Measurements from ENCODE around the gene HAND1. TPM values are rescaled to one million over a fixed set of nuclear protein-coding genes. Genes with fewer than 3 reads are reported as not detected.

Gene HAND1
- total RNA-seq, 1 experiment from 2014 or later: not detected

DNA sequence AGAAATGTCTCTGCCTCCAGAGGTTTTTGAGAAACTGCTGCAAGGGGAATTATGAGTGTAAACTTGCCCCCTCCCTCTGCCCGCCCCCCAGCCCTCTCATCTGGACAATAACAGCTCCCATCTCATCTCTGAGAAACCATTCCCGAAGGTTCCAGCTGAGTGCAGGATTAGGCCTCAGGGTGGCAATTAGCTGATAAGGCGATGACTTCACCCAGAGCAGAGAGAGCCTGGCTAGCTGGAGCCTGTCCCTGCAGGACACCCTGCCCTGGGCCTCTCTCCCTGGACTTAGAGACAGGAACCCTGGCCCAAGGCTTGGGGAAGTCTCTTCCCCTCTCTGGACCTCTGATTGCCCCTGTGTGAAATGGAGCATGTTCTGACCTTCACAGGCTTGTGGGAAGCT, 45.7 kb upstream of the HAND1 start:
- intact Hi-C loops (cut with micrococcal nuclease): no loop called here
- no peak for DNase-seq (ENCODE audit: unreplicated experiment)
- Mint-ChIP-seq H3K27ac (ENCODE audit: low read depth, unreplicated experiment) (peak overlapping the region; percentile 5), H3K9me3 (ENCODE audit: unreplicated experiment) (no peaks in the 10 kb centered on the region), H3K4me3 (ENCODE audit: unreplicated experiment) (no peak overlapping the region), H3K27me3 (ENCODE audit: insufficient read depth, unreplicated experiment) (peaks cover 39% of the 10 kb centered on the region), H3K36me3 (ENCODE audit: insufficient read depth, unreplicated experiment) (no peaks in the 10 kb centered on the region), H3K4me1 (ENCODE audit: insufficient read depth, unreplicated experiment) (peaks cover 19% of the 10 kb centered on the region)
- TF ChIP-seq, protein P1, sequence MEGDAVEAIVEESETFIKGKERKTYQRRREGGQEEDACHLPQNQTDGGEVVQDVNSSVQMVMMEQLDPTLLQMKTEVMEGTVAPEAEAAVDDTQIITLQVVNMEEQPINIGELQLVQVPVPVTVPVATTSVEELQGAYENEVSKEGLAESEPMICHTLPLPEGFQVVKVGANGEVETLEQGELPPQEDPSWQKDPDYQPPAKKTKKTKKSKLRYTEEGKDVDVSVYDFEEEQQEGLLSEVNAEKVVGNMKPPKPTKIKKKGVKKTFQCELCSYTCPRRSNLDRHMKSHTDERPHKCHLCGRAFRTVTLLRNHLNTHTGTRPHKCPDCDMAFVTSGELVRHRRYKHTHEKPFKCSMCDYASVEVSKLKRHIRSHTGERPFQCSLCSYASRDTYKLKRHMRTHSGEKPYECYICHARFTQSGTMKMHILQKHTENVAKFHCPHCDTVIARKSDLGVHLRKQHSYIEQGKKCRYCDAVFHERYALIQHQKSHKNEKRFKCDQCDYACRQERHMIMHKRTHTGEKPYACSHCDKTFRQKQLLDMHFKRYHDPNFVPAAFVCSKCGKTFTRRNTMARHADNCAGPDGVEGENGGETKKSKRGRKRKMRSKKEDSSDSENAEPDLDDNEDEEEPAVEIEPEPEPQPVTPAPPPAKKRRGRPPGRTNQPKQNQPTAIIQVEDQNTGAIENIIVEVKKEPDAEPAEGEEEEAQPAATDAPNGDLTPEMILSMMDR (IDR thresholded peaks at IDR 0.05; ENCODE audit: unreplicated experiment): no peak
- BruUV-seq (replicated peaks): no TSS peak
- POLR2A ChIA-PET: interaction anchor here (0.6 kb wide), 2 partner anchors 17 to 19 kb away, joined by 3 read pairs; no protein-coding TSS in a partner anchor
- CTCF ChIA-PET: interaction anchor here (0.6 to 12.7 kb wide), 20 partner anchors 9 to 548 kb away, joined by 3 to 275 read pairs (median 5); no protein-coding TSS in a partner anchor

DNA sequence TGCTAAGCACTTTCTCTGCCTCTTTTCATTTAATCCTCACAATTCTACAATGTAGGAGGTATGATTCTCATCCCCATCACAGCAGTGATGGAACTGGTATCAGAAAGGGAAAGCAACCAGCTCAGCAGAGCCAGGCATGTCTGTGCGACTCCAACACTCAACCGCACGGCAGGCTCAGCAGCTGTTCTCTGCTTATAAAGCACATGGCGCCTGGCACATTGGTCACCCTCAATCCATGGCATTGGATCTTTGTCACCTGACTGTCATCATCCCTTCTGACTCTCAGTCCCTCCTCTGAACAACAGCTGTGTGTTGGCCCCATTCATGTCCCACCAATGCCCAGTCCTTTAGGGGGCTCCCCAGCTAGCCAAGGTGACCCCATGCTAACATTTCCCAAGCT, 45.1 kb upstream of the HAND1 start:
- BruUV-seq (replicated peaks): no TSS peak
- Mint-ChIP-seq H3K4me3 (ENCODE audit: unreplicated experiment) (no peak overlapping the region), H3K27ac (ENCODE audit: low read depth, unreplicated experiment) (peak overlapping the region; percentile 5), H3K4me1 (ENCODE audit: insufficient read depth, unreplicated experiment) (peaks cover 19% of the 10 kb centered on the region), H3K36me3 (ENCODE audit: insufficient read depth, unreplicated experiment) (no peaks in the 10 kb centered on the region), H3K27me3 (ENCODE audit: insufficient read depth, unreplicated experiment) (peaks cover 36% of the 10 kb centered on the region), H3K9me3 (ENCODE audit: unreplicated experiment) (no peaks in the 10 kb centered on the region)
- CTCF ChIA-PET: interaction anchor here (0.7 to 12.7 kb wide), 13 partner anchors 9 to 548 kb away, joined by 3 to 275 read pairs (median 7); no protein-coding TSS in a partner anchor
- no peak for DNase-seq (ENCODE audit: unreplicated experiment)
- TF ChIP-seq, protein P1 (IDR thresholded peaks at IDR 0.05; ENCODE audit: unreplicated experiment): no peak
- POLR2A ChIA-PET: interaction anchor here (0.5 to 0.6 kb wide), 3 partner anchors 18 to 21 kb away, joined by 3 read pairs; no protein-coding TSS in a partner anchor
- intact Hi-C loops (cut with micrococcal nuclease): no loop called here

DNA sequence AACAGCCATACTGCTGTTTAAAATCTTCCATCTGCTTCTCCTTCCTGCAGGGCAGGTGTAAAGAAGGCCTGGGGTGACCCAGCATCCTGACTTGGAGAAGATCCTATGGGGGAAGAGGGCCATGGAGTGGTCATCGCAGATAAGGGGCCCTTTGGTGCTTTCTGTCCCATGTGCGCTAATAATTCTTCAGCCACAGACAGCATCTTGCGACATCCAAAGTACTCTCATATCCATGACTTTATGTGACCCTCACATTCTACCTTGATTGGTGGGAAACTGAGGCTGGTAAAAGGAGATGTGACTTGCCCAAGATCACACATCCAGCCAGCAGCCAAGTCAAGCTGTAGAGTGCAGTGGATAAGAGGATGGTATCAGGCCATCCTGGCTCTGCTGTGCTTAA, 44.3 kb upstream of the HAND1 start:
- ChIA-PET POLR2A (no interaction called here), CTCF (interaction anchor here (0.6 to 12.7 kb wide), 18 partner anchors 10 to 469 kb away, joined by 3 to 275 read pairs (median 20); no protein-coding TSS in a partner anchor)
- Mint-ChIP-seq H3K4me1 (ENCODE audit: insufficient read depth, unreplicated experiment) (peaks cover 19% of the 10 kb centered on the region), H3K9me3 (ENCODE audit: unreplicated experiment) (no peaks in the 10 kb centered on the region), H3K27ac (ENCODE audit: low read depth, unreplicated experiment) (no peak overlapping the region), H3K4me3 (ENCODE audit: unreplicated experiment) (no peak overlapping the region), H3K27me3 (ENCODE audit: insufficient read depth, unreplicated experiment) (peaks cover 28% of the 10 kb centered on the region), H3K36me3 (ENCODE audit: insufficient read depth, unreplicated experiment) (no peaks in the 10 kb centered on the region)
- DNase-seq (ENCODE audit: unreplicated experiment): no peak
- BruUV-seq (replicated peaks): no TSS peak
- TF ChIP-seq, protein P1 (IDR thresholded peaks at IDR 0.05; ENCODE audit: unreplicated experiment): no peak
- intact Hi-C loops (cut with micrococcal nuclease): no loop called here

DNA sequence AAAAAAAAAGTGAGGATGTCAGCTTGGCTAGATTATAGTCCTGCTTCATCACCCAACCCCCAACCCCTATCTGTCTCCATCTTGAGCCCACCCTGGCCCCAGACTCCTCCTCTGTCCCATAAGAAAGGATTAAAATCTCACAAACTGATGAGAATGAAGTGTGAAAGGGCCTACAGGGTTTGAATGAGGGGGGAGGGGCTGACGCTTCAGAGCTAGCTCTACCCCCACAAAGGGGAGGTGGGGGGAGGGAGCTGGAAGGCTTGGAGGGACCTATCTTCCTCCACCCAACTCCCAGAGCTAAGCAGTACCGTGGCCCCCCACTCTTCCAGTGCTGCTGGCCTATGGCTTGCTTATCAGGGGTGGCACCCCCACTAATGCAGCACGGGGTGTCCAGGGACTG, 43.7 kb upstream of the HAND1 start:
- no peak overlapping the region for H3K4me3 Mint-ChIP-seq (ENCODE audit: unreplicated experiment)
- CTCF ChIA-PET: interaction anchor here (0.6 to 12.7 kb wide), 47 partner anchors 11 to 1811 kb away, joined by 3 to 275 read pairs (median 7); no protein-coding TSS in a partner anchor
- no peaks in the 10 kb centered on the region for H3K36me3 Mint-ChIP-seq (ENCODE audit: insufficient read depth, unreplicated experiment)
- peaks cover 19% of the 10 kb centered on the region for H3K4me1 Mint-ChIP-seq (ENCODE audit: insufficient read depth, unreplicated experiment)
- no TSS peak for BruUV-seq (replicated peaks)
- no peak for DNase-seq (ENCODE audit: unreplicated experiment)
- intact Hi-C loops (cut with micrococcal nuclease): loop anchor here (1.0 kb wide), 2 partner anchors 54 to 89 kb away; no protein-coding TSS in a partner anchor
- H3K27ac Mint-ChIP-seq (ENCODE audit: low read depth, unreplicated experiment): no peak overlapping the region
- H3K9me3 Mint-ChIP-seq (ENCODE audit: unreplicated experiment): no peaks in the 10 kb centered on the region
- peaks cover 27% of the 10 kb centered on the region for H3K27me3 Mint-ChIP-seq (ENCODE audit: insufficient read depth, unreplicated experiment)
- TF ChIP-seq, protein P1 (IDR thresholded peaks at IDR 0.05; ENCODE audit: unreplicated experiment): no peak
- POLR2A ChIA-PET: interaction anchor here (1.3 kb wide), 1 partner anchor 17 kb away, joined by 3 read pairs; no protein-coding TSS in a partner anchor

Measured in MCF 10A (cell line).